ENCODE measurements around the gene CYP46A1.

Gene CYP46A1

GRCh38 chr14:99668307-99669295, 15.5 kb upstream of the CYP46A1 start:
- FAIRE-seq (no peak), DNase-seq (ENCODE audit: insufficient read length, low spot score) (no peak)
- TF ChIP-seq, protein P1, sequence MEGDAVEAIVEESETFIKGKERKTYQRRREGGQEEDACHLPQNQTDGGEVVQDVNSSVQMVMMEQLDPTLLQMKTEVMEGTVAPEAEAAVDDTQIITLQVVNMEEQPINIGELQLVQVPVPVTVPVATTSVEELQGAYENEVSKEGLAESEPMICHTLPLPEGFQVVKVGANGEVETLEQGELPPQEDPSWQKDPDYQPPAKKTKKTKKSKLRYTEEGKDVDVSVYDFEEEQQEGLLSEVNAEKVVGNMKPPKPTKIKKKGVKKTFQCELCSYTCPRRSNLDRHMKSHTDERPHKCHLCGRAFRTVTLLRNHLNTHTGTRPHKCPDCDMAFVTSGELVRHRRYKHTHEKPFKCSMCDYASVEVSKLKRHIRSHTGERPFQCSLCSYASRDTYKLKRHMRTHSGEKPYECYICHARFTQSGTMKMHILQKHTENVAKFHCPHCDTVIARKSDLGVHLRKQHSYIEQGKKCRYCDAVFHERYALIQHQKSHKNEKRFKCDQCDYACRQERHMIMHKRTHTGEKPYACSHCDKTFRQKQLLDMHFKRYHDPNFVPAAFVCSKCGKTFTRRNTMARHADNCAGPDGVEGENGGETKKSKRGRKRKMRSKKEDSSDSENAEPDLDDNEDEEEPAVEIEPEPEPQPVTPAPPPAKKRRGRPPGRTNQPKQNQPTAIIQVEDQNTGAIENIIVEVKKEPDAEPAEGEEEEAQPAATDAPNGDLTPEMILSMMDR (IDR thresholded peaks at IDR 0.05; ENCODE audit: insufficient read depth, missing control alignments): no peak

DNA sequence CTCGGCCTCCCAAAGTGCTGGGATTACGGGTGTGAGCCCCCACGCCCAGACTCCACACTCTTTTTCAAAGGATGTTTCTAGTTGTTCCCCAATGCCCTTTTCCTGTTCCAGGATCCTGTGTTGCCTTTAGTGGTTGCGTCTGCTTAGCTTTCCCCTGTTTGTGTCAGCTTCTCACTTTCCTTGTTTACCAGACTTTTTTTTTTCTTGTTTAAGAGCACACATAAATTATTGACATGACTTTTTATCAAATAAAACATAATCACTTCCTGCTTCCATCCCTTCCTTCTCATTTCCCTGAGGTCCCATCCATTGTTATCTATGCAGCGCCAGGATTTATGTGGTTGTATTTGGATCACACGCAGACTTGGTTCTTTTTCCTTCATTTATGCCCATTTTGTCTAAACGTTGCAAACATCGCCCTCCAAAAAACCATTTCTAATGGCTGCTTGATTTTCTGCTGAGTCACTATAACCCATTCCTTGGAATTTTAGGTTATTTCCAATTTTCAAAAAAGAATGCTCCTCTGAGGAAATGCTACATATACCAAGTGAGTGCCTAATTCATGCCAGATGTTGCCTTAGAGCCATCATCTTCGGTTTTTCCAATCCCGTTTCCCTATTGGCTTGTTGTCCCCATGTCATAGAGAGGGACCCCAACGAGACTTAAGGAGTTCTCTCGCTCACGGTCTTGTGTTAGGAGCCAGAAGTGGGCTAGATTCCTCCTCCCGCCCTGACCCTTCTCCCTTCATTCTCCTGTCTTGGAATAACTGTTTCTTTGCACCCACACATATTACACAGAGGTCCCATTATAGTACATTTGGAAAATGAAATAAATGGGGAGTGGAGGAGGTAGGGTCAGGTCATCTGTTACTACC, 13.5 kb upstream of the CYP46A1 start:
- FAIRE-seq (no peak), DNase-seq (ENCODE audit: insufficient read length, low spot score) (no peak)
- TF ChIP-seq, protein P1 (IDR thresholded peaks at IDR 0.05; ENCODE audit: insufficient read depth, missing control alignments): no peak

- FAIRE-seq (no peak), DNase-seq (ENCODE audit: insufficient read length, low spot score) (no peak)
- TF ChIP-seq, protein P1 (IDR thresholded peaks at IDR 0.05; ENCODE audit: insufficient read depth, missing control alignments): no peak
These were observed 12.6 kb upstream of the CYP46A1 start for GRCh38 chr14:99671235-99672224.

DNA sequence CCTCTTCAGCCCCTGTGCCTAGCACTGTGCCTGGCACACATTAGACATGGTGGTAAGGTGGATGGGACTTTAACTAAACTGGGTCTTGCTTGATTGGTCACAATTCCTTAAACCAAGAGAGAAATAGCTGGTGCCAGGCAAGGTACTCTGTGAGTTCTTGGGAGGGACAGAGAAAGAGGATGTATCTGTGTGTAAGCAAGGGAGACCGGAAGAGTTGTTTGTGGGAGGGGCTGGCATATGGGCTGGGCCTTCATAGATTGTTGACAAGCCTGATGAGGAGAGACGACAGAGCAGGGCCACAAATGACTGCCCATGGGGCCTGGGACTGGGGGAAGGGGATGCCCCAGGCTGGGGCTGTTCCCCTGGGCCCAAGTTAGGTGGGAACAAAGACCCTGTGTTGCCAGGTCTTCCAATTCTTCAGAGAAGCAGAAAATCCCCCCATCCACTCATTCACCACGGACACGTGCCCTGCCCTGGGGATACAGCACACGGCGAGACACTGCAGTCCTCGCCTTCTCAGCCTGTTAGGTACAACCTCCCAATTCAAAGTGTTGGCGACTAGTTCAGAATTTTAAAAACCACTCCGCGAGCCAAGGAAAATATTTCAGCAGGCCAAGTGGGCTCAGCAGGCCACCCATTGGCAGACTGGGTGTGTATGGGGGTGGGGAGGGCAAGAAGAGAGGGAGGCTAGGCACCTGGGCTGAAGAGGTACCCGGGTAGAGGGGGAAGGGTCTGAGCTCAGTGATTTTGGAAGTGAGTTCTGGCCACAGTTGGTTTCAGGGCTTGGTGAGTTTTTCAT, 11.4 kb upstream of the CYP46A1 start:
- TF ChIP-seq, protein P1 (IDR thresholded peaks at IDR 0.05; ENCODE audit: insufficient read depth, missing control alignments): no peak
- FAIRE-seq (no peak), DNase-seq (ENCODE audit: insufficient read length, low spot score) (no peak)

DNA sequence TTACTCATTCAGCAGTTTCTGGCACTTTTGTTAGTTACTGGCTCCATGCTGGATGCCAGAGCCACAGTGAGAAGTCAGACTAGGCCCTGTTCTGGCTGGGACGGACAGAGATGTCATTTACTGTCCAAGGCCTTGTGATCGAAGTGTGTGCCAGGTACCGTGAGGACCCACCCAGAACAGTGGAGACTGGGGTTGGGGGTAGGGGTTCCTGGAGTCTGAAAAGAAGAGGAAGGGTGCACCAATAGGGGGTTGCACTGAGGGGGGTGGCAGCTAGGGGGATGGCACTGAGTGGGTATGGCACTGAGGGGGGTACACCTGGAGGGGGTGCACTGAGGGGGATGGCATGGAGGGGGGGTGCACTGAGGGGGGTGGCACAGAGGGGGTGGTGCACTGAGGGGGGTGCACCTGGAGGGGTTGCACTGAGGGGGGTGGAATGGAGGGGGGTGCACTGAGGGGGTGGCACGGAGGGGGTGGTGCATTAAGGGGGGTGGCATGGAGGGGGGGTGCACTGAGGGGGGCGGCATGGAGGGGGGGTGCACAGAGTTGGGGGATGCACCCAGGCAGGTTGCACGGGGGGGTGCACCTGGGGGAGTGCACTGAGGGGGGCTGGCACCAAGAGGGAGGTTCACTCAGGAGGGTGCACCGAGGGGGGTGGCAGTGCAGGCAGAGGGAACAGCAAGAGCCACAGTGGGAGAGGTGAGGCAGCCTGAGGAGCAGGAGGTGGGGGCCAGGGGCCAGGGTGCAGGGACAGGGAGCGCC, 10.6 kb upstream of the CYP46A1 start:
- DNase-seq (ENCODE audit: insufficient read length, low spot score) (no peak), FAIRE-seq (no peak)
- TF ChIP-seq, protein P1 (IDR thresholded peaks at IDR 0.05; ENCODE audit: insufficient read depth, missing control alignments): no peak

Data from D721Med (cell line).